Measurements from ENCODE around the gene DSG1. TPM values are rescaled to one million over a fixed set of nuclear protein-coding genes. Genes with fewer than 3 reads are reported as not detected.

Gene DSG1
- polyA plus RNA-seq (2013, experiment 1 of 4), result not detected
- polyA plus RNA-seq (2013, experiment 2 of 4), result not detected
- not detected for polyA plus RNA-seq (2013, experiment 3 of 4)
- not detected for polyA plus RNA-seq (2013, experiment 4 of 4)

DNA sequence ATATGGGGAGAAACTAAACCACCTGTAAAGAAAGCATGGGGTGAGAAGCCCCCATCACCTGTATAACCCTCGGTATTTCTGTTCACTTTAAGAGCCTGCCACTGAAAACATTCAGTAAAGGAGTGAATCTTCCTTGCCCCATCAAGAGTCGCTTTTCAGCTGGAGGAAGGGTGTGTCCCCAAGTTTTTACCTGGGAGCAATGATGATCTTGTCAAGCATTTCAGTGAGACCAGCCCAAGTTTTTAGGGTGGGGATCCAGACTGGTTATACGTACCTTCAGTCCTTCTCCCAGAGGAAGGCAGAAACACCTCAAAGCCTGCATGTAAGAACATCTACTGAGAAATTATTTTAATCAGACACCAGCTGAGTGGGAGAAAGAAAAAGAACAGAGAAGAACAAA, at the start of gene DSG1:
Gene DSG1, plus strand, starts transcription at position 301 of the 400 bp plus-strand sequence. CDS start 141 bp downstream, outside the sequence.
- Histone ChIP-seq H3K9me3 (ENCODE audit: control insufficient read depth, low read length) (no peaks in the 10 kb centered on the region), H3K4me3 (ENCODE audit: insufficient read depth, low read depth, low read length) (no peak within 1 kb of the TSS), H3K4me1 (ENCODE audit: control insufficient read depth, insufficient read depth, low read length) (no peaks in the 10 kb centered on the region), H3K36me3 (ENCODE audit: control insufficient read depth, insufficient read depth, low read length) (no peaks in the 10 kb centered on the region), H3K27me3 (ENCODE audit: control insufficient read depth, insufficient read depth, low read length, poor library complexity, severe bottlenecking) (no peaks in the 10 kb centered on the region), H3K27ac (ENCODE audit: insufficient read depth, low read depth, low read length, poor library complexity, severe bottlenecking) (no peak within 1 kb of the TSS)
- 90 to 91% methylated on average over 3 of the region's 3 CpGs for WGBS, 2 experiments

GRCh38 chr18:31268985-31269406, 49.0 kb upstream of the DSG1 start:
- no peak overlapping the region for H3K4me3 ChIP-seq (ENCODE audit: insufficient read depth, low read depth, low read length)
- H3K27me3 ChIP-seq (ENCODE audit: control insufficient read depth, insufficient read depth, low read length, poor library complexity, severe bottlenecking), result no peaks in the 10 kb centered on the region
- H3K9me3 ChIP-seq (ENCODE audit: control insufficient read depth, low read length), result no peaks in the 10 kb centered on the region
- no peaks in the 10 kb centered on the region for H3K4me1 ChIP-seq (ENCODE audit: control insufficient read depth, insufficient read depth, low read length)
- H3K36me3 ChIP-seq (ENCODE audit: control insufficient read depth, insufficient read depth, low read length), result no peaks in the 10 kb centered on the region
- 90 to 92% methylated on average over 1 of the region's 1 CpG for WGBS, 2 experiments
- H3K27ac ChIP-seq (ENCODE audit: insufficient read depth, low read depth, low read length, poor library complexity, severe bottlenecking), result no peak overlapping the region

DNA sequence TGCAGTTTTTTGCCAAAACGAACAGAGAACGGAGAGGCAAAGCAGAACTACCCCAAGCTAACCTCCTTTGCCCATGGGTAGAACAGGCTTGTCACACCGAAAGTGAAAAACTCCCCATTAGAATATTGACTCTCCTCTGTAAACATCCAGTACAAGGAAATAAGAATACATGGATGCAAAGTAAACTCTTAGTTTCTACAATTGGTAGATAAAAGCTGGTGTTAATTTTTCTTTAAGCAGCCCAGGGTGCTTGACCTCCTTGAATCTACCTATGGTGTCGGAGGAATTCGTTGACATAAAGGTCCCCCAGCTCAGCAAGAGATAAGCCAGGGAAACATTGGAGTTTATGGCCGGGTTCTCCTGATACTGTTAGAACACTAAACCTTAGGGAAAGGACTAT, 48.4 kb upstream of the DSG1 start:
- no peaks in the 10 kb centered on the region for H3K9me3 ChIP-seq (ENCODE audit: control insufficient read depth, low read length)
- H3K27ac ChIP-seq (ENCODE audit: insufficient read depth, low read depth, low read length, poor library complexity, severe bottlenecking), result no peak overlapping the region
- no peak overlapping the region for H3K4me3 ChIP-seq (ENCODE audit: insufficient read depth, low read depth, low read length)
- 87 to 92% methylated on average over 6 of the region's 6 CpGs for WGBS, 2 experiments
- no peaks in the 10 kb centered on the region for H3K36me3 ChIP-seq (ENCODE audit: control insufficient read depth, insufficient read depth, low read length)
- H3K27me3 ChIP-seq (ENCODE audit: control insufficient read depth, insufficient read depth, low read length, poor library complexity, severe bottlenecking), result no peaks in the 10 kb centered on the region
- H3K4me1 ChIP-seq (ENCODE audit: control insufficient read depth, insufficient read depth, low read length), result no peaks in the 10 kb centered on the region

- Histone ChIP-seq H3K4me1 (ENCODE audit: control insufficient read depth, insufficient read depth, low read length) (no peaks in the 10 kb centered on the region), H3K9me3 (ENCODE audit: control insufficient read depth, low read length) (no peaks in the 10 kb centered on the region), H3K27me3 (ENCODE audit: control insufficient read depth, insufficient read depth, low read length, poor library complexity, severe bottlenecking) (no peaks in the 10 kb centered on the region), H3K4me3 (ENCODE audit: insufficient read depth, low read depth, low read length) (no peak overlapping the region), H3K27ac (ENCODE audit: insufficient read depth, low read depth, low read length, poor library complexity, severe bottlenecking) (no peak overlapping the region), H3K36me3 (ENCODE audit: control insufficient read depth, insufficient read depth, low read length) (no peaks in the 10 kb centered on the region)
- WGBS, 2 experiments, result 91 to 94% methylated on average over 4 of the region's 4 CpGs
These were observed 47.4 kb upstream of the DSG1 start for GRCh38 chr18:31270578-31270977.

- Histone ChIP-seq H3K4me3 (ENCODE audit: insufficient read depth, low read depth, low read length) (no peak overlapping the region), H3K9me3 (ENCODE audit: control insufficient read depth, low read length) (no peaks in the 10 kb centered on the region), H3K4me1 (ENCODE audit: control insufficient read depth, insufficient read depth, low read length) (no peaks in the 10 kb centered on the region), H3K27me3 (ENCODE audit: control insufficient read depth, insufficient read depth, low read length, poor library complexity, severe bottlenecking) (no peaks in the 10 kb centered on the region), H3K27ac (ENCODE audit: insufficient read depth, low read depth, low read length, poor library complexity, severe bottlenecking) (no peak overlapping the region), H3K36me3 (ENCODE audit: control insufficient read depth, insufficient read depth, low read length) (no peaks in the 10 kb centered on the region)
- 85 to 87% methylated on average over 4 to 5 of the region's 5 CpGs for WGBS, 2 experiments
These were observed 44.0 kb upstream of the DSG1 start for GRCh38 chr18:31273812-31274527.

DNA sequence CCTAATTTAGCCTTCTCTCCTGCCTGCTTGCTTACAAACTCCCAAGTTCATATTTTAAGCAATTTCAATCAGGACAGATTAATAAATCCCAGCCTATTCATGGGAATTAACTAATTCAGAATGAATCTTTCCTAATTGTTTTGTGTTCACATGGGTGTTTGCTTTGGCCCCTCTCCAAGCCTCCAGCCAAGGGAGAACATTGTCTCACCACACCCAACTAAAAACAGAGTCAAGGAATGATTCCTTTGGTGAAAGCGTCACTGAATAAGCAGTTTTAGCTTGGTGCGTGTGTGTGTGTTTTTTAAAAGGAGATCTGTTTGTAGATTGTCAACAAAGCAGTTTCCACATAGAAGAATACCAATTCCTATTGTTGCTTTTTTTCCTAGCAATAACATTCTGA, 43.0 kb upstream of the DSG1 start:
- Histone ChIP-seq H3K27ac (ENCODE audit: insufficient read depth, low read depth, low read length, poor library complexity, severe bottlenecking) (no peak overlapping the region), H3K4me3 (ENCODE audit: insufficient read depth, low read depth, low read length) (no peak overlapping the region)
- 80% methylated on average over 1 of the region's 2 CpGs; no CpG with 5 or more reads in 1 of the 2 experiments for WGBS, 2 experiments

DNA sequence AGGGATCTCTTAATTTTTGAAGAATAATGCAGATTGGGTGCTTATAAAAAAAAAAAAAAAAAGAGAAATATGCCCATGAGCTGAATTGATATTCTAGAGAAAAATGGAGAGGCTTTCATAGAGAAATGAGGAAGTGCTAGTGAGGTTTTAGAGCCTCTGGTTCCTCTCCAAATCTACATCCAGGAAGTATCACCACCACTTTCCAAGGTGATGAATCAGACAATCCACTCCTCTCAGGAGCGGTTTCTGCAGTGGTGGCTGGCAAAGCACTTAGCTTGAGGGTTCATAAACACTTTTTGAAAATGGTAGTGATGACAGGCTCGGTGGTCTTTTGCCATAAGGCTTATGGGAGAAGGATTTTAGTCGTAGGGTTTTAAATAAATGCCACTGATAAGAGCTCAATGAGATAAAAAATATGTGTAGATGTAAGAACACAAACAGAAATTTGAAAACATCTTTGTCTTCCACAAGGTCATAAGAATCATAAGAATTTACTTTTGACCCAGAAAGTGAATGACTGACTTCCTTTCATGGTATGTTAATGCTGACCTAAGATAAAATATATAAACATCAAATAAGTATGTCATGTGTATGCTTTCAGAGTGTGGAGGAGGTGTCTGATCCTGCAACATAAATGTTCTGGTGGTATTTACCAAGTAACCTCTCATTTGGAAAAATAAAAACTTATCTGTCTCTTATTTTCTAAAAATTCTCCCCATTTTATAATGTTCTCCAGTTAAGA, 42.1 kb upstream of the DSG1 start:
- H3K27ac ChIP-seq (ENCODE audit: insufficient read depth, low read depth, low read length, poor library complexity, severe bottlenecking), result no peak overlapping the region
- H3K4me3 ChIP-seq (ENCODE audit: insufficient read depth, low read depth, low read length), result no peak overlapping the region
- no peaks in the 10 kb centered on the region for H3K9me3 ChIP-seq (ENCODE audit: control insufficient read depth, low read length)
- no peaks in the 10 kb centered on the region for H3K4me1 ChIP-seq (ENCODE audit: control insufficient read depth, insufficient read depth, low read length)
- H3K27me3 ChIP-seq (ENCODE audit: control insufficient read depth, insufficient read depth, low read length, poor library complexity, severe bottlenecking), result no peaks in the 10 kb centered on the region
- no peaks in the 10 kb centered on the region for H3K36me3 ChIP-seq (ENCODE audit: control insufficient read depth, insufficient read depth, low read length)
- 91 to 92% methylated on average over 3 of the region's 3 CpGs for WGBS, 2 experiments

More for the DNA sequence above, 43.0 kb upstream of the DSG1 start:
- Histone ChIP-seq H3K36me3 (ENCODE audit: control insufficient read depth, insufficient read depth, low read length) (no peaks in the 10 kb centered on the region), H3K4me1 (ENCODE audit: control insufficient read depth, insufficient read depth, low read length) (no peaks in the 10 kb centered on the region), H3K9me3 (ENCODE audit: control insufficient read depth, low read length) (no peaks in the 10 kb centered on the region), H3K27me3 (ENCODE audit: control insufficient read depth, insufficient read depth, low read length, poor library complexity, severe bottlenecking) (no peaks in the 10 kb centered on the region)

DNA sequence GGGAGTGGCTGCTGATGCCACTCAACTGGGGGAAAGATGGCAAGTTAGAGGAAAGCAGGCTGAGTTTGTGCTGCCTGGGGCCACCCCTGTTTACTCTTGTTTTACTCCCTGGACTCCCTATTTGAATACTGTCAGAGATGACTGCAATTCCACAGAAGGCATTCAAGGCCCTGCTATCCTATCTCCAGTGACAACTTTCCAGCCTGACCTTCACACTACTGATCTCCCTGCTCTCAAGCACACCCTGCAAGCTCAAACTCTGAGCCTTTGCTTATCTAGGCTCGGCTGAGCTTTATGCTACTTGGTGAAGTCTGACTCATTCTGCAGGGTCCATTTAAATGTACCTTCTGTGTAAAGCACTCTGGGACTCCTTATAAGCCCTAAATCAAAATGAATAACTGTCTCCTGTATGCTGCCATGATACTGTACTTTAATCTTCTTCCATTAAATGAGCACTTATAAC, 39.3 kb upstream of the DSG1 start:
- no peak overlapping the region for H3K4me3 ChIP-seq (ENCODE audit: insufficient read depth, low read depth, low read length)
- H3K9me3 ChIP-seq (ENCODE audit: control insufficient read depth, low read length), result no peaks in the 10 kb centered on the region
- H3K27ac ChIP-seq (ENCODE audit: insufficient read depth, low read depth, low read length, poor library complexity, severe bottlenecking), result no peak overlapping the region
- 88 to 90% methylated on average over 1 of the region's 1 CpG for WGBS, 2 experiments
- no peaks in the 10 kb centered on the region for H3K36me3 ChIP-seq (ENCODE audit: control insufficient read depth, insufficient read depth, low read length)
- no peaks in the 10 kb centered on the region for H3K27me3 ChIP-seq (ENCODE audit: control insufficient read depth, insufficient read depth, low read length, poor library complexity, severe bottlenecking)
- no peaks in the 10 kb centered on the region for H3K4me1 ChIP-seq (ENCODE audit: control insufficient read depth, insufficient read depth, low read length)

DNA sequence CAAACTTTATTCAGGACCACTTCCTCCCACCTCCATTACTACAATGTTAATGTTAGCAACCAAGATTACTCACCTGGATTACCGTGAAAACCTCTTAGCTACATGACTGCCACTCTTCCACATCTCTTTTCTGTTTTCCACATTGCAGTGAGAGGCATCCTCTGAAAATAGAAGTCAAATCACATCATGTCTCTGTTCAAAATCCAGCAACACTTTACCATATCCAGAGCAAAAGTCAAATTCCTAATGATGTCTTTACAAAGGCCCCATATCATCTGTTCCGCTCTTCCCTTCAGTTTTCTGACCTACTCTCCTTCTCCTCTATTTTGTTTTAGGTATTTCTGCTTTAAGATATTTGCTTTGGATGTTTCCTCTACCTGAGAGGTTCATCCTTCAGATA, 37.5 kb upstream of the DSG1 start:
- H3K4me1 ChIP-seq (ENCODE audit: control insufficient read depth, insufficient read depth, low read length), result no peaks in the 10 kb centered on the region
- no peak overlapping the region for H3K27ac ChIP-seq (ENCODE audit: insufficient read depth, low read depth, low read length, poor library complexity, severe bottlenecking)
- H3K36me3 ChIP-seq (ENCODE audit: control insufficient read depth, insufficient read depth, low read length), result no peaks in the 10 kb centered on the region
- H3K4me3 ChIP-seq (ENCODE audit: insufficient read depth, low read depth, low read length), result no peak overlapping the region
- H3K9me3 ChIP-seq (ENCODE audit: control insufficient read depth, low read length), result no peaks in the 10 kb centered on the region
- 97% methylated on average over 2 of the region's 2 CpGs for WGBS, 2 experiments
- no peaks in the 10 kb centered on the region for H3K27me3 ChIP-seq (ENCODE audit: control insufficient read depth, insufficient read depth, low read length, poor library complexity, severe bottlenecking)

DNA sequence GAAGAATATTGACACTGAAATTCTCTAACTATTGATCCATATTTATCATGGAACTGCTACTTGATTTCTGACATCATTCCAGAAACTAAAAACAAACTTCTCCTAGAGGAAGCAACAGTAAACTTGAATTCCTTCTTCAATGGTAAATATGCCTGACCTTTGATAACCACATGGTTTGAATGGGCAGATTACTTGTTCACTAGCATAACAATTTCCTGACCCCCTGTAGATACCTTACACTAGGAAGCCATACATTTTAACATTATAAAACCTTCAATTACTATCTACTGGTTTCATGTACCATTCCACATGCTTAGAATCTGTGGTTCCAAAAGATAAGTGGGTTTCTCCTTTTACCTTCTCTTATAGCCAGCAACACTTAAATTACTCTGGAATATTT, 36.5 kb upstream of the DSG1 start:
- H3K36me3 ChIP-seq (ENCODE audit: control insufficient read depth, insufficient read depth, low read length), result no peaks in the 10 kb centered on the region
- no peaks in the 10 kb centered on the region for H3K9me3 ChIP-seq (ENCODE audit: control insufficient read depth, low read length)
- no peaks in the 10 kb centered on the region for H3K4me1 ChIP-seq (ENCODE audit: control insufficient read depth, insufficient read depth, low read length)
- H3K27ac ChIP-seq (ENCODE audit: insufficient read depth, low read depth, low read length, poor library complexity, severe bottlenecking), result no peak overlapping the region
- no peaks in the 10 kb centered on the region for H3K27me3 ChIP-seq (ENCODE audit: control insufficient read depth, insufficient read depth, low read length, poor library complexity, severe bottlenecking)
- H3K4me3 ChIP-seq (ENCODE audit: insufficient read depth, low read depth, low read length), result no peak overlapping the region

Data from ectodermal cell (in vitro differentiated cells).